Measurements from ENCODE around the gene PRR29. TPM values are rescaled to one million over a fixed set of nuclear protein-coding genes. Genes with fewer than 3 reads are reported as not detected.

Gene PRR29
- total and polyA plus RNA-seq, 12 donors, result 0.05 to 1.8 (median 0.64) TPM; not detected in 2

DNA sequence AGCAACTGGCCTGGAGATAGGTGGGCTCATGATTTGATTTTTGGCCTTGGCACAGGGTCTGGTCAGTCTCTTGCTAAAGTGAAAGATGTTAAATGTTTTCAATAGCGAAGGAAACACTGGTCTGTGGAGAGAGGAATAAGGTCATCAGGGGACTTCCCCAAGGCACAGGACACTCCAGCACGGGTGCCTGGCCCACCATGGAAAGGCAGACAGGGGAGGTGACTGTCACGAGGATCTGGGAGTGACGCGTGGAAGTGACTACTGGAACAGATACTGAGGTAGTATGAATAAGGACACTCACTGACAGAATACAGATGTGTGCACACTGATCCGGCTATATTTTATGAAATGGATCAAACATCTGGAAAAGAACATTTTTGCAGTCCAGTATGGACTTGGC lies 39.0 kb downstream of the PRR29 start:
- H3K4me3 ChIP-seq, result no peak overlapping the region
- H3K27ac ChIP-seq, result peak overlapping the region in 1 of 5 donors; percentile 12
- DNase-seq, result peak in 1 of 7 donors; percentile 25
- 80 to 88% (median 84%) methylated on average over 6 of the region's 6 CpGs for WGBS, 4 donors
- intact Hi-C loops (cut with DNase I), result loop anchor here (10.0 kb wide), 2 partner anchors 98 to 248 kb away; partner anchors contain the start of gene ERN1 (in 1 of the 2)
- peaks cover 0 to 16% of the 10 kb centered on the region in 2 donors for H3K36me3 ChIP-seq (replicated peaks in 1 of 2)
- no peaks in the 10 kb centered on the region for H3K9me3 ChIP-seq (replicated peaks in 1 of 3)
- TF ChIP-seq POLR2A (IDR thresholded peaks at IDR 0.05), result no peak
- no peaks in the 10 kb centered on the region for H3K27me3 ChIP-seq
- peaks cover 0 to 4% of the 10 kb centered on the region in 2 donors for H3K4me1 ChIP-seq (replicated peaks in 1 of 2)

DNA sequence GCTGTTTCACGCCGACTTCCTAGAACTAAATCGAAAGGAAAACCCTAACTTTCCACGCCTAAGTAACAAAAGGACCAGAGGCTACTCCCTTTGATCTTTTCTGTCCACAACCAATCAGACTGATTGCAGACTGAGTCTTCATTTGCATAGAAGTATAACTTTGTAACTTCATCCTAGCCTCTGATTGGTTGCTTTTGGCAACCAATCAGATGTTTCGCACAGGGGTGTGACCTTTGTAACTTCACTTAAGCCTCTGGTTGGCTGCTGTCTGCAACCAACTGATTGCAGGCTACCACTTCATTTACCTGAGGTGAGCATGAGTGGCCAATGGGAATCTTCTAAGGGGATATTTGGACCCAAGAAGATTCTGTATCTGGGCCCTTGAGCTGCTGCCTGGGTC lies 39.7 kb downstream of the PRR29 start:
- Histone ChIP-seq H3K27ac (no peak overlapping the region), H3K36me3 (replicated peaks in 1 of 2) (peaks cover 0 to 16% of the 10 kb centered on the region in 2 donors), H3K27me3 (no peaks in the 10 kb centered on the region), H3K4me3 (no peak overlapping the region), H3K9me3 (replicated peaks in 1 of 3) (no peaks in the 10 kb centered on the region), H3K4me1 (replicated peaks in 1 of 2) (peaks cover 4 to 10% of the 10 kb centered on the region in 2 donors)
- no peak for DNase-seq
- TF ChIP-seq POLR2A (IDR thresholded peaks at IDR 0.05) (no peak), CTCF (IDR thresholded peaks at IDR 0.05) (no peak)
- 97 to 99% (median 99%) methylated on average over 5 of the region's 5 CpGs for WGBS, 4 donors
- intact Hi-C loops (cut with DNase I), result loop anchor here (10.0 kb wide), 2 partner anchors 97 to 247 kb away; partner anchors contain the start of gene ERN1 (in 1 of the 2)

DNA sequence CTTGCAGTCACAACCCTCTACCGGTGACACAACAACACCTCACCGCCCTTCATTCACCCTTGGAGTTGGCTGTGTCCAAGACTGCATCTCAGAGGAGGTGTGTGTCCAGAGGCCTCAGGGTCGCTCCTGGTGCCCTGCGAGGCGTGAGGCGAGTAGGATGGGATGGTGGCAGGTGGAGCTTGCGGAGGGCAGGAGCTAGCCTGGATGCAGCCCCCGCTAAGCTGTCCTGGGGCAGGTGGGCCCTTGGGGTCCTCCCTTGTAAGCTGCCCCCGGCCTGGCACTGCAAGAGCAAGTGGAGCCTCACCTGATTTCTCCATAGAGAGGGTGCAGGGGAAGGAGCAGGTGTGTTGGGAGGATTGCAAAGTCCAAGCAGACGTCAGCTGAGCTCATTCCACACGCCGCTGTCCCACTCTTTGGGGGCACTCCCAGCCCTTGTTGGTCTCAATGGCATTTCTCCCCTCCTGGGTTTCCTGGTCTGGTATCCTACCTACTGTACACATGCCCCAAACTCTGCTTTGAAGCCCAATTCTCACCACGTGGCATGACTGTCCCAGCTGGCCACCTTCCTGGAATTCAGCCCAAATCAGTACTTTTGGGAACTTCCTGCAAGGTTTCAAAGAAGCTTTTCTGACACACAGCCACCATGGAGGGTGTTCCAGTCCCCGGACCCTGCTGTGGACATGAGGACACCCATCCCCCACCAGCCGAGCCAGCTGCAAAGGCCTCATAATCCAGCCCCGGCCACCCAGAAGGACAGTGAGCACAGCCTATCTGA lies 40.4 kb downstream of the PRR29 start:
- H3K4me3 ChIP-seq, result no peak overlapping the region
- H3K9me3 ChIP-seq (replicated peaks in 1 of 3), result no peaks in the 10 kb centered on the region
- H3K4me1 ChIP-seq (replicated peaks in 1 of 2), result peaks cover 11 to 17% of the 10 kb centered on the region in 2 donors
- no peak overlapping the region for H3K27ac ChIP-seq
- WGBS, 4 donors, result 79 to 88% (median 87%) methylated on average over 14 to 16 of the region's 16 CpGs
- H3K36me3 ChIP-seq (replicated peaks in 1 of 2), result peaks cover 0 to 18% of the 10 kb centered on the region in 2 donors
- DNase-seq, result peak in 2 of 7 donors; percentile 22 to 48
- no peaks in the 10 kb centered on the region for H3K27me3 ChIP-seq
- TF ChIP-seq CTCF (IDR thresholded peaks at IDR 0.05) (no peak), POLR2A (IDR thresholded peaks at IDR 0.05) (no peak)
- intact Hi-C loops (cut with DNase I), result loop anchor here (10.0 kb wide), 2 partner anchors 96 to 246 kb away; partner anchors contain the start of gene ERN1 (in 1 of the 2)

DNA sequence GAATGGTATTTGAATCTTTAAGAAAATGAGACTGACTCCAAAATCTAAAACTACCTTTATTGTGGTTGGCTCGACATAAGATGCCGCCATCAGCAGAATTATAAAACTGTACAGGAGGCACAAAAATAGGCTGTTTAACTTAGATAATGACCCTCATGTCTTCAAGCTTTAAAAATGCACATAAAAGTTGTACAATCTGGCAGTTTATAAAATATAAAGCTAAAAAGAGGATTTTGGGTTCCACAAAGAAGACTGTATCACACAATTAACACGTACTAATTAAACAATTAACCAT lies 40.9 kb downstream of the PRR29 start:
- no peak overlapping the region for H3K27ac ChIP-seq
- peaks cover 11 to 20% of the 10 kb centered on the region in 2 donors for H3K4me1 ChIP-seq (replicated peaks in 1 of 2)
- WGBS, 4 donors, result 91 to 95% (median 92%) methylated on average over 3 of the region's 3 CpGs
- H3K36me3 ChIP-seq (replicated peaks in 1 of 2), result peaks cover 0 to 23% of the 10 kb centered on the region in 2 donors
- no peaks in the 10 kb centered on the region for H3K9me3 ChIP-seq (replicated peaks in 1 of 3)
- intact Hi-C loops (cut with DNase I), result loop anchor here (10.0 kb wide), 2 partner anchors 96 to 246 kb away; partner anchors contain the start of gene ERN1 (in 1 of the 2)
- TF ChIP-seq POLR2A (IDR thresholded peaks at IDR 0.05) (no peak), CTCF (IDR thresholded peaks at IDR 0.05) (no peak)
- no peaks in the 10 kb centered on the region for H3K27me3 ChIP-seq
- no peak overlapping the region for H3K4me3 ChIP-seq
- no peak for DNase-seq

Measured in adrenal gland (tissue), 12 donors.